Astrocyte (in vitro differentiated cells and primary cell): ENCODE data around the gene PRTN3. TPM values are rescaled to one million over a fixed set of nuclear protein-coding genes. Genes with fewer than 3 reads are reported as not detected.
A peak's percentile ranks its signal among the peaks of the same experiment; 100 is the strongest.

Experiments
- DNase-seq: peaks from one replicate; pipeline ENCODE4 v3.0.0-alpha.2; 2010; ENCODE audit warnings: low read depth
- FAIRE-seq: peaks from 2 replicates; lab custom pipeline; 2011; peaks lifted over from hg19 to GRCh38; lab: Jason Lieb, UNC
- H2AFZ ChIP-seq: 2 replicates; pipeline ENCODE4 v1.6.0; 2012; ENCODE audit warnings: low read depth, low read length, inconsistent platforms
- H3K27ac ChIP-seq: 2 replicates; pipeline ENCODE4 v1.5.1; 2011; ENCODE audit warnings: low read depth, low read length, inconsistent platforms
- H3K27me3 ChIP-seq: 2 replicates; pipeline ENCODE4 v1.6.0; 2011; ENCODE audit warnings: low read length, inconsistent platforms; ENCODE audit not compliant: insufficient read depth
- H3K36me3 ChIP-seq: 2 replicates; pipeline ENCODE4 v1.5.1; 2011; ENCODE audit warnings: low read length, inconsistent platforms; ENCODE audit not compliant: insufficient read depth
- H3K4me1 ChIP-seq: 2 replicates; pipeline ENCODE4 v1.5.1; 2011; ENCODE audit warnings: low read length, inconsistent platforms; ENCODE audit not compliant: insufficient read depth
- H3K4me2 ChIP-seq: 2 replicates; pipeline ENCODE4 v1.6.0; 2012; ENCODE audit warnings: low read length, inconsistent platforms
- H3K4me3 ChIP-seq: 2 replicates; pipeline ENCODE4 v1.5.1; 2011; ENCODE audit warnings: low read depth, mild to moderate bottlenecking, low read length, inconsistent platforms; ENCODE audit not compliant: insufficient read depth
- H3K79me2 ChIP-seq: 2 replicates; pipeline ENCODE4 v1.6.0; 2012; ENCODE audit warnings: mild to moderate bottlenecking, low read length, inconsistent platforms; ENCODE audit not compliant: insufficient read depth
- H3K9ac ChIP-seq: 2 replicates; pipeline ENCODE4 v1.6.0; 2012; ENCODE audit warnings: mild to moderate bottlenecking, low read length, inconsistent platforms
- H3K9me3 ChIP-seq: 2 replicates; pipeline ENCODE4 v1.5.1; 2012; ENCODE audit warnings: low read depth, mild to moderate bottlenecking, low read length, inconsistent platforms; ENCODE audit not compliant: insufficient read depth
- H4K20me1 ChIP-seq: 2 replicates; pipeline ENCODE4 v1.6.0; 2012; ENCODE audit warnings: low read length, inconsistent platforms; ENCODE audit not compliant: insufficient read depth
- H3K27ac Mint-ChIP-seq: one replicate; pipeline ENCODE4 v1.8.0; 2021; ENCODE audit warnings: mild to moderate bottlenecking, mixed read lengths; ENCODE audit not compliant: unreplicated experiment
- H3K27me3 Mint-ChIP-seq: one replicate; pipeline ENCODE4 v1.8.0; 2021; ENCODE audit warnings: low read depth, mixed read lengths; ENCODE audit not compliant: unreplicated experiment
- H3K36me3 Mint-ChIP-seq: one replicate; pipeline ENCODE4 v1.8.0; 2021; ENCODE audit warnings: low read depth, mixed read lengths; ENCODE audit not compliant: unreplicated experiment
- H3K4me1 Mint-ChIP-seq: one replicate; pipeline ENCODE4 v1.8.0; 2021; ENCODE audit warnings: low read depth, mixed read lengths; ENCODE audit not compliant: unreplicated experiment
- H3K4me3 Mint-ChIP-seq: one replicate; pipeline ENCODE4 v1.8.0; 2021; ENCODE audit warnings: mild to moderate bottlenecking, moderate library complexity, mixed read lengths; ENCODE audit not compliant: unreplicated experiment
- H3K9me3 Mint-ChIP-seq: one replicate; pipeline ENCODE4 v1.8.0; 2021; ENCODE audit warnings: mild to moderate bottlenecking, mixed read lengths; ENCODE audit not compliant: unreplicated experiment
- CTCF ChIP-seq: IDR thresholded peaks from 2 replicates; pipeline ENCODE4 v1.5.1; 2011; ENCODE audit warnings: low read depth, mild to moderate bottlenecking, inconsistent platforms, low read length, moderate library complexity; ENCODE audit not compliant: insufficient read depth
- EZH2 ChIP-seq: IDR thresholded peaks from 2 replicates; pipeline ENCODE4 v1.6.1; 2012; ENCODE audit warnings: mild to moderate bottlenecking, low read length, inconsistent platforms; ENCODE audit not compliant: insufficient read depth
- total RNA-seq: library from RNA; stranded (reverse); gene quantifications from 2 replicates; pipeline ENCODE4 v1.2.1, GENCODE V29; 2021

PRTN3 gene
- total RNA-seq, 1 donor from 2014 or later, result not detected

DNA sequence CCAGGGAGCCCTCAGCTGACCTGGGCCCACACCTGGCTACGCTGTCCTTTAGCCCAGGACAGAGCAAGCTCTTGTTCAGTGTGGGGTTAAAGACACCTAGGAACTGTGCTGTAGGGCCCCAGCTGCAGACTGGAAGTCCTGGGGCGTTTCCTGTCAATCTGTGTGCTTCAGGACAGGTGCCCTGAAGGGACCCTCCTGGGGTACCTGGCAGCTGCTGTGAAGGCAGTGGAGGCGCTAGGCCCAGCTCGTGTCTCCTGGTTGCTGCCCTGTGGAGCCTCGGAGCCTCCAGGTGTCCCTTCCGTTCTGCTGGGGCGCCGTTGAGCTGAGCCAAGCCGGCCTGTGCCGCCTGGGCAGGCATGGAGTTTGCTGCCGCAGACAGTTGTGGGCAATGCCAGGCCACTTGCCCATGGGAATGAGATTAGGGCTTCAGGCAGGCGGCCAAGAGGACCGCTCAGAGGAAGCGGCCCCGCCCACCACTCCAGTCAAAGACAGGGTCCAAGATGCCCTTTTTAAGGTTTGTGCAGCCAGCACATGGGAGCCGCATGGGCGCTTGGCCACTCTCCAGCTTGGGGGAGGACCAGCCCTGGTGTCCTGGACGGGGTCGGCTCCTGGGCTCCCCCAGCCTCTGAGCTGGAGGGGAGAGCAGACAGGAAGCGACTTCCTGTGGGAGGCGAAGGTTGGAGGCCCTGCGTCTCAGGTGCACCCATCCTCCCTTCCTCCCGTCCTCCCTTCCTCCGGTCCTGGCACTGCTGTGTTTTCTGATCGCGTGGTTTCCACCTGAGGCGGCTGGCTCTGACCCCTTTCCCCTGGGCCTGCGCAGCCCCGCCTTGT is 39.6 kb upstream of the PRTN3 start:
- Mint-ChIP-seq H3K36me3 (peaks cover 9% of the 10 kb centered on the region), H3K9me3 (no peaks in the 10 kb centered on the region), H3K27ac (peak overlapping the region; percentile 84), H3K4me1 (peaks cover 23% of the 10 kb centered on the region), H3K4me3 (peak overlapping the region; percentile 68), H3K27me3 (no peaks in the 10 kb centered on the region)
- FAIRE-seq (no peak), DNase-seq (no peak)
- H3K9ac ChIP-seq, result peak overlapping the region; percentile 66
- H3K4me3 ChIP-seq, result peak overlapping the region; percentile 57
- H3K79me2 ChIP-seq, result peaks cover 85% of the 10 kb centered on the region
- H3K9me3 ChIP-seq, result no peaks in the 10 kb centered on the region
- TF ChIP-seq CTCF, result no peak
- TF ChIP-seq EZH2, result no peak
- H3K27ac ChIP-seq, result peak overlapping the region; percentile 24
- peaks cover 37% of the 10 kb centered on the region for H3K4me1 ChIP-seq
- H4K20me1 ChIP-seq, result peaks cover 83% of the 10 kb centered on the region
- no peak overlapping the region for H2AFZ ChIP-seq
- peak overlapping the region; percentile 91 for H3K4me2 ChIP-seq
- no peaks in the 10 kb centered on the region for H3K27me3 ChIP-seq
- H3K36me3 ChIP-seq, result peaks cover 22% of the 10 kb centered on the region

- no peak for FAIRE-seq
- H3K36me3 Mint-ChIP-seq, result peaks cover 9% of the 10 kb centered on the region
- H3K27ac ChIP-seq, result peak overlapping the region; percentile 37
These were observed 38.8 kb upstream of the PRTN3 start for GRCh38 chr19:801861-802497.

More at GRCh38 chr19:801861-802497, 38.8 kb upstream of the PRTN3 start:
- peak; percentile 69 for DNase-seq
- no peak overlapping the region for H2AFZ ChIP-seq
- TF ChIP-seq CTCF (no peak), EZH2 (no peak)
- peak overlapping the region; percentile 57 for H3K4me3 ChIP-seq
- Mint-ChIP-seq H3K4me3 (peak overlapping the region; percentile 57), H3K9me3 (no peaks in the 10 kb centered on the region), H3K27me3 (no peaks in the 10 kb centered on the region), H3K27ac (peak overlapping the region; percentile 84), H3K4me1 (peaks cover 19% of the 10 kb centered on the region)
- H3K4me2 ChIP-seq, result peak overlapping the region; percentile 91
- H3K27me3 ChIP-seq, result no peaks in the 10 kb centered on the region
- peaks cover 28% of the 10 kb centered on the region for H3K36me3 ChIP-seq
- H4K20me1 ChIP-seq, result peaks cover 90% of the 10 kb centered on the region
- H3K9ac ChIP-seq, result peak overlapping the region; percentile 66
- H3K9me3 ChIP-seq, result no peaks in the 10 kb centered on the region
- H3K79me2 ChIP-seq, result peaks cover 92% of the 10 kb centered on the region
- peaks cover 37% of the 10 kb centered on the region for H3K4me1 ChIP-seq
